ENCODE data around the gene CALU. TPM values are rescaled to one million over a fixed set of nuclear protein-coding genes. Genes with fewer than 3 reads are reported as not detected.

The CALU gene
- total RNA-seq, 4 donors from 2014 or later, result 188 to 269 (median 199) TPM

DNA sequence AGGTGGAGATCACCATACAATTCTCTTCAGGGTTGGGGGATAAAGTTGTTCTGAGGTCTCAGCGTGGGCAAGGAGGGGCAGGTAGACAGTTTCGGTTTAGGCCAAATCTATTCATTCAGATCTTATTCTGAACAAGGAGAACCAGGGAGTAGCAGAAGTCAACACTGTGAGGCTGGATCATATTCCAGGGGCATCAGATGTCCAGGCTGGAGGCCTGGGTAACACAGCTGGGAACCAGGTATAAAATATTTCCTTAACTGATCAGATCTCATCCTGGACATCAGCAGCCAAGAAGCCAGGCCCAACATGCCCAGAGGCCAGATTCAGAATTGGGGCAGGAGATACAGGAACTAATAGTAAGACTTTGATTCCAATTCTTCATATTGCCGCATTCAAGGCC, 71.8 kb downstream of the CALU start:
- Histone ChIP-seq H3K27me3 (no peaks in the 10 kb centered on the region), H3K4me3 (no peak overlapping the region), H3K9me3 (no peaks in the 10 kb centered on the region), H3K27ac (replicated peaks in 1 of 4) (no peak overlapping the region), H3K36me3 (peaks cover 0 to 34% (median 18%) of the 10 kb centered on the region in 4 donors), H3K4me1 (peaks cover 0 to 5% (median 0%) of the 10 kb centered on the region in 4 donors)
- no peak for TF ChIP-seq CTCF (IDR thresholded peaks at IDR 0.05)
- TF ChIP-seq POLR2AphosphoS5 (IDR thresholded peaks at IDR 0.05), result no peak
- no peak for TF ChIP-seq EP300 (IDR thresholded peaks at IDR 0.05)
- no peak for TF ChIP-seq POLR2A (IDR thresholded peaks at IDR 0.05; ENCODE audit: low read depth)
- intact Hi-C loops (cut with DNase I), result no loop called here
- WGBS, result 95% methylated on average over 3 of the region's 3 CpGs
- DNase-seq (ENCODE audit: extremely low spot score), result no peak

GRCh38 chr7:128811631-128812430, 72.7 kb downstream of the CALU start:
- intact Hi-C loops (cut with DNase I), result no loop called here

DNA sequence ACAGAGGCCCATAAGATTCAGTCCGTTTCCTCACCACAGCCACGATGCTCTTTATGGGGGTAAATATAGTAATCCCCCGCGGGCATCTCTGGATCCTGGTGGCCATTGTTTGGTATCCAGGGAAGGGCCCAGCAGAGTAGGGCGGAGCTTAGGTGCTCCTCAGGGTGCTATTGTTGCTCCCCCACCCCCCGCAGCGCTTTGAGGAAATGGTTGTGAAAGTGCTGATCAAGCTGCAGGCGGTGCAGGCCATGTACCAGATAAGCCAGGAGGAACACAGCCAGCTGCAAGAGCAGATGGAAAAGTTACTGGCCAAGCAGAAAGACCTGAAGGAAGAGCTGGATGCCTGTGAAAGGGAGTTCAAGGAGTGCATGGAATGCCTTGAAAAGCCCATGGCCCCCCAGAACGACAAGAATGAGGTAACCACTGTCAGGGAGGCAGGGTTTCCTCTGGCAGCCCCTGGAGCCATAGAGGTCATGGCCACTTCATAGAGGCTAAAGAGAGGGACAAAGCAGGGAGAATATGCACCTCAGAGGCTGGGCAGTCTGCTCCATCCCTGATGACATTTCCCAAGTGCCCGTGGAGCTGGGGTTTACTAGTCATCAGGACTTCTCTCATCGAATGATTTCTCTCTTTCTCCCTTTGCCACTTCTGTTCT, 73.5 kb downstream of the CALU start:
- no peaks in the 10 kb centered on the region for H3K27me3 ChIP-seq
- H3K4me1 ChIP-seq, result peaks cover 0 to 5% (median 0%) of the 10 kb centered on the region in 4 donors
- TF ChIP-seq CTCF (IDR thresholded peaks at IDR 0.05) (no peak), EP300 (IDR thresholded peaks at IDR 0.05) (no peak), POLR2AphosphoS5 (IDR thresholded peaks at IDR 0.05) (no peak), POLR2A (IDR thresholded peaks at IDR 0.05; ENCODE audit: low read depth) (no peak)
- intact Hi-C loops (cut with DNase I), result no loop called here
- H3K36me3 ChIP-seq, result peaks cover 0 to 19% (median 6%) of the 10 kb centered on the region in 4 donors
- H3K4me3 ChIP-seq, result no peak overlapping the region
- DNase-seq (ENCODE audit: extremely low spot score), result no peak
- 72% methylated on average over 11 of the region's 11 CpGs for WGBS
- no peak overlapping the region for H3K27ac ChIP-seq (replicated peaks in 1 of 4)
- no peaks in the 10 kb centered on the region for H3K9me3 ChIP-seq

More at GRCh38 chr7:128811631-128812430, 72.7 kb downstream of the CALU start:
- no peaks in the 10 kb centered on the region for H3K27me3 ChIP-seq
- WGBS, result 96% methylated on average over 11 of the region's 11 CpGs
- peaks cover 0 to 5% (median 0%) of the 10 kb centered on the region in 4 donors for H3K4me1 ChIP-seq
- no peak overlapping the region for H3K4me3 ChIP-seq
- no peak for TF ChIP-seq POLR2A (IDR thresholded peaks at IDR 0.05; ENCODE audit: low read depth)
- TF ChIP-seq EP300 (IDR thresholded peaks at IDR 0.05), result no peak
- peaks cover 0 to 26% (median 10%) of the 10 kb centered on the region in 4 donors for H3K36me3 ChIP-seq
- no peak for DNase-seq (ENCODE audit: extremely low spot score)
- H3K27ac ChIP-seq (replicated peaks in 1 of 4), result no peak overlapping the region
- no peaks in the 10 kb centered on the region for H3K9me3 ChIP-seq

- Histone ChIP-seq H3K27me3 (no peaks in the 10 kb centered on the region), H3K36me3 (peaks cover 0 to 7% (median 0%) of the 10 kb centered on the region in 4 donors), H3K4me1 (peaks cover 0 to 5% (median 0%) of the 10 kb centered on the region in 4 donors), H3K27ac (replicated peaks in 1 of 4) (no peak overlapping the region), H3K4me3 (no peak overlapping the region), H3K9me3 (no peaks in the 10 kb centered on the region)
- no peak for DNase-seq (ENCODE audit: extremely low spot score)
- TF ChIP-seq POLR2AphosphoS5 (IDR thresholded peaks at IDR 0.05) (no peak), CTCF (IDR thresholded peaks at IDR 0.05) (no peak), EP300 (IDR thresholded peaks at IDR 0.05) (no peak), POLR2A (IDR thresholded peaks at IDR 0.05; ENCODE audit: low read depth) (no peak)
- 90% methylated on average over 6 of the region's 6 CpGs for WGBS
- intact Hi-C loops (cut with DNase I), result no loop called here
Observed at GRCh38 chr7:128814499-128814898, 75.3 kb downstream of the CALU start.

DNA sequence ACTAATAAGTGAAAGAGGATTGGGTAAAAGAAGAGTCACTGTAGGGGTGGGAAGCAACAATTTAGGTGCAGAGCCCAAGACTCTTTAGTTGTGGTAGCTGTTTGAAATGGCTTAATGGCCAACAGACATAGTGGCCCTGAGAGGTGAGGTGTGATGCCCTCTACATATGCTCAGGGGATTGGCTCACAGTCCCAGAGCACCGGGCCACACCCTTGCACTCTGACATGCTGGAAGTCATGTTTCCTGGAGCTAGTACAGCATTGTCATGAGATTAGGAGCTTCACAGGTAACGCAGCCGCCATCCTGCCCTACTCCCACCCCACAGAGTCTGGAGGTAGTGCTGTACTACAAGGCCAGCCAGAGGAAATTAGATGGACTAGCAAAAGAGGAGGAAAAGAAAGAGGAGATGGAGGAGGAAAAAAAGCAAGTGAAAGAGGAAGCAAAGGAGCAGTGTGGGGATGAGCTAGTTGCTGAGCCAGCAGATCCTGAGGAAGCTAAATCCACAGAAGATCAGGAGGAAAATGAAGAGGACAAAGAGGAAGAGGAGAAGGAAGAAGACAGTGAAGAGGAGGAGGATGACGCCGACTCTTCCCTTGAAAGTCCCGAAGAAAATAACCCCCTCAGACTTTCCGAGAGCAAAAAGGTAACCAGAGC, 76.3 kb downstream of the CALU start:
- TF ChIP-seq POLR2AphosphoS5 (IDR thresholded peaks at IDR 0.05) (no peak), EP300 (IDR thresholded peaks at IDR 0.05) (no peak), POLR2A (IDR thresholded peaks at IDR 0.05; ENCODE audit: low read depth) (no peak), CTCF (IDR thresholded peaks at IDR 0.05) (no peak)
- H3K36me3 ChIP-seq, result no peaks in the 10 kb centered on the region
- H3K27me3 ChIP-seq, result no peaks in the 10 kb centered on the region
- H3K4me3 ChIP-seq, result no peak overlapping the region
- intact Hi-C loops (cut with DNase I), result no loop called here
- no peak overlapping the region for H3K27ac ChIP-seq (replicated peaks in 1 of 4)
- no peaks in the 10 kb centered on the region for H3K9me3 ChIP-seq
- WGBS, result 87% methylated on average over 7 of the region's 7 CpGs
- DNase-seq (ENCODE audit: extremely low spot score), result no peak
- H3K4me1 ChIP-seq, result peaks cover 0 to 5% (median 0%) of the 10 kb centered on the region in 4 donors
